ENCODE results near the gene TLDC2.

TLDC2 gene

GRCh38 chr20:36886859-36887751, 11.2 kb downstream of the TLDC2 start:
- H3K27ac ChIP-seq: no peak overlapping the region

GRCh38 chr20:36887752-36888090, 11.8 kb downstream of the TLDC2 start:
- H3K9me3 ChIP-seq: no peaks in the 10 kb centered on the region
- H3K27me3 ChIP-seq: no peaks in the 10 kb centered on the region
- TF ChIP-seq CTCF (IDR thresholded peaks at IDR 0.05): no peak
- intact Hi-C loops (cut with DNase I; ENCODE audit: low total_unique reads): loop anchor here (2.0 kb wide), 1 partner anchor 21 kb away; no protein-coding TSS in a partner anchor
- no peak overlapping the region for H3K27ac ChIP-seq
- H3K4me1 ChIP-seq: peaks cover 0 to 10% (median 7%) of the 10 kb centered on the region in 4 donors
- no peak for DNase-seq
- H3K4me3 ChIP-seq: no peak overlapping the region
- peaks cover 28 to 33% (median 28%) of the 10 kb centered on the region in 3 donors for H3K36me3 ChIP-seq

More at GRCh38 chr20:36886859-36887751, 11.2 kb downstream of the TLDC2 start:
- no peak overlapping the region for H3K4me3 ChIP-seq
- H3K27me3 ChIP-seq: no peaks in the 10 kb centered on the region
- no peaks in the 10 kb centered on the region for H3K9me3 ChIP-seq
- peaks cover 0 to 10% (median 7%) of the 10 kb centered on the region in 4 donors for H3K4me1 ChIP-seq
- H3K36me3 ChIP-seq: peaks cover 22 to 27% (median 22%) of the 10 kb centered on the region in 3 donors
- intact Hi-C loops (cut with DNase I; ENCODE audit: low total_unique reads): loop anchor here (2.0 kb wide), 1 partner anchor 20 kb away; no protein-coding TSS in a partner anchor
- peak; percentile 91 to 95 for TF ChIP-seq CTCF (IDR thresholded peaks at IDR 0.05)
- peak; percentile 80 to 91 for DNase-seq

- no peaks in the 10 kb centered on the region for H3K27me3 ChIP-seq
- peaks cover 41 to 45% (median 41%) of the 10 kb centered on the region in 3 donors for H3K36me3 ChIP-seq
- no peaks in the 10 kb centered on the region for H3K9me3 ChIP-seq
- TF ChIP-seq CTCF (IDR thresholded peaks at IDR 0.05): no peak
- no peak overlapping the region for H3K4me3 ChIP-seq
- no peak for DNase-seq
- peaks cover 0 to 10% (median 7%) of the 10 kb centered on the region in 4 donors for H3K4me1 ChIP-seq
- H3K27ac ChIP-seq: no peak overlapping the region
- intact Hi-C loops (cut with DNase I; ENCODE audit: low total_unique reads): no loop called here
These were observed 13.1 kb downstream of the TLDC2 start for GRCh38 chr20:36888880-36889516.

- TF ChIP-seq CTCF (IDR thresholded peaks at IDR 0.05): no peak
- Histone ChIP-seq H3K27me3 (no peaks in the 10 kb centered on the region), H3K36me3 (peaks cover 52 to 57% (median 56%) of the 10 kb centered on the region in 3 donors), H3K4me1 (peaks cover 0 to 10% (median 7%) of the 10 kb centered on the region in 4 donors), H3K27ac (no peak overlapping the region), H3K9me3 (no peaks in the 10 kb centered on the region), H3K4me3 (no peak overlapping the region)
- DNase-seq: no peak
- intact Hi-C loops (cut with DNase I; ENCODE audit: low total_unique reads): no loop called here
These were observed 14.6 kb downstream of the TLDC2 start for GRCh38 chr20:36890586-36890985.

- no peak overlapping the region for H3K27ac ChIP-seq
- no peaks in the 10 kb centered on the region for H3K27me3 ChIP-seq
- intact Hi-C loops (cut with DNase I; ENCODE audit: low total_unique reads): no loop called here
- peaks cover 0 to 10% (median 7%) of the 10 kb centered on the region in 4 donors for H3K4me1 ChIP-seq
- no peak for TF ChIP-seq CTCF (IDR thresholded peaks at IDR 0.05)
- H3K36me3 ChIP-seq: peaks cover 58 to 63% (median 62%) of the 10 kb centered on the region in 3 donors
- no peaks in the 10 kb centered on the region for H3K9me3 ChIP-seq
- DNase-seq: no peak
- H3K4me3 ChIP-seq: no peak overlapping the region
These were observed 15.3 kb downstream of the TLDC2 start for GRCh38 chr20:36891211-36891610.
